Daoy (cell line): Measurements from ENCODE around the gene HSBP1L1. TPM values are rescaled to one million over a fixed set of nuclear protein-coding genes. Genes with fewer than 3 reads are reported as not detected.
"Not testable (repeated sequence)": the region's sequence is repeated elsewhere in the genome, so short reads cannot be mapped to it uniquely, and the experiment has no call there.

Experiments
- DNase-seq: peaks from one replicate; pipeline ENCODE4 v3.0.0-alpha.2; 2015; ENCODE audit warnings: low read depth
- total RNA-seq: library from RNA; depleted of rRNA; stranded (reverse); fragments of >200 nt; shearing (Covaris generic); gene quantifications from 2 replicates; pipeline ENCODE4 v1.2.3, GENCODE V29; 2014; rRNA removed

Gene HSBP1L1
- total RNA-seq, 1 experiment from 2014 or later = 0.69 TPM

DNA sequence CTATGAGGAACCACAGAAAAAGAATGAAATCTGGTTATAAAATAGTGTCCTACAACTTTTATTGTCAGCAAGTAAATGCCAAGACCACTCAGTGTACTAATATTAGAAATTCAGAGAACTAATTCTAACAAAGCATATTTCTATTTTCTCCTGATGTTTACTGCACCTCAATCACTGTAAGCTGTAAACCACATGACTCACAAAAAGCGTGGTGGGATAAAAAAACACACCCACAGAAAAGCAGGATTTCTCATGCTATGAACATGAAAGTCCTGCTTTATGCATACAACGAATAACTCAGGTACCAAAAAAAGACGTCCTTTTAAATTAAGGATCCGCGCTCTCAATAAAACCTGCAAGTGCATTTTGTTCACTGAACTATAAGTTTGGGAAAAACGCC lies 23.1 kb downstream of the HSBP1L1 start:
- no peak for DNase-seq

DNA sequence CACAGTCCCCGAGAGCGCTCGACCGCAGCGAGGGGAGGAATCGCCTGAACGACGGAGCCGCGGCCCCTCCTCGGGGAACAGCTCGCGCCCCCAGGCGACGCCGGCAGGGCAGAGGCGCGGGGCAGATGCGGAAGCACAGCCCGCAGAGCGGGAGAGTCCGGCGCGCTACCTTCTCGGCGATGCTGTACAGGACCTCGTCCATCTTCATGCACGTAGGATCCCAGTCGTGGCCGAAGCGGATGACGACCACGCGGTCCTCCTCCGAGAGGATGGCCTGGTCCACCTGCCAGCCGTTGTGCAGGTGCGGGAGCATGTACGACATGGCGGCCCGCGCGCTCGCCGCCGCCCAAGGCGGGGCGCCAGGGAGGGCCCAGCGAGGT lies 23.6 kb downstream of the HSBP1L1 start:
- DNase-seq = peak; percentile 55

DNA sequence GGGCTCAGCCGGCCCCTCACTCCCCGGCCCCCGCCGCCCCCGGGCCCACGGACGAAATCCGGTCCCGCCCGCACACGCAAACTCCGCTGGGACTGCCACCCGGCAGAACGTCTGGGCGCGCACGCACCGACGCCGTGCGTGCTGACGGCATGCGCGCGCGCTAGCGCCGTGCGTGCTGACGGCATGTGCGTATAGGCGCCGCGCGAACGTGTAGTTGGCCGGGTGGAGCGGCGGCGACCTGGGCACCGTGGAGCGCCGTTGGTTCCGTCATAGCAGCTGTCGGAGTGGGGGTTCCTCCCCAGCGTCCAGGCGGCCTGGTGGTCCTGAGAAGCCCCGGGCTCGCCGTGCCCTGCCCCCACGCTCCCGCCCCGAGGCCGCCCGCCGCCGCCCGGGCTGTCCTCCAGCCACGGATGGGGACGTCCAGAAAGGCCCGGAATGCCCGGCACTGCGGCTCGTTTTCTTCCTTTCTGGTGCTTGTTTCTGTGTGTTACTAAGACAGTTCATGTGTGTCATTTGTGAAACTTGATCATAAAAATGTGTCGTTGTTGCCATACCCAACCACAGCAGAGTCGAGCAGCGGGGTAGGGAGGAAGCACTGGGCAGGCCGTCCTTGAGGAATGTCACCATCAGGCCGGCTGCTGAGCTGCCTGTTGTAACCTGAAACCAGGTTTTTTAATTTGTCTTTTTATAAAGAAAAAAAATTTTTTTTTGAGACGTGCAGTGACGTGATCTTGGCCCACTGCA lies 24.2 kb downstream of the HSBP1L1 start, which contains the start of gene TXNL4A:
Gene TXNL4A, minus strand, starts transcription at position 113 of the 744 bp plus-strand sequence. CDS start 171 bp downstream, outside the sequence.
- peak; percentile 91 for DNase-seq

DNA sequence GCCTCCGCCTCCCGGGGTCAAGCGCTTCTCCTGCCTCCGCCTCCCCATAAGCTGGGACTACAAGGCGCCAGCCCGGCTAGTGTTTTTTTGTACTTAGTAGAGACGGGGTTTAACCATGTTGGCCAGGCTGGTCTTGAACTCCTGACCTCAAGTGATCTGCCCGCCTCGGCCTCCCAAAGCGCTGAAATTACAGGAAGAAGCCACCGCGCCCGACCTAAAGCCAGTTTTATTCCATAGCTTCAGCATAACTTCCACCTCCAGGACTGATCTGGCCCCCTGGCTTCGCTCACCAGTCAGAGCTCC lies 24.7 kb downstream of the HSBP1L1 start:
- DNase-seq = no peak

DNA sequence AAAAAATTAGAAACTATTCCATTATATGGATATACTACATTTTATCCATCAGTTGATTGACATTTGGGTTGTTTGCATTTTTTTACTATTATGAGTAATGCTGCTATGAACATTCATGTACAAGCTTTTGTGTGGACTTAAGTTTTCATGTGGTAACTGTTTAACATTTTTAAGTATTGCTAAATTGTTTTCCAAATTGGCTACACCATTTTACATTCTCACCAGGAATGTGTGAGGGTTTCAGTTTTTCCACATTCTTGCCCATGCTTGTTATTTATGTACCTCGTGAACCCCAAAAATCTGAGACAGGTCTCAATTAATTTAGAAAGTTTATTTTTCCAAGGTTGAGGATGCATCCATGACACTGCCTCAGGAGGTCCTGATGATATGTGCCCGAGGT lies 27.1 kb downstream of the HSBP1L1 start:
- DNase-seq = no peak

DNA sequence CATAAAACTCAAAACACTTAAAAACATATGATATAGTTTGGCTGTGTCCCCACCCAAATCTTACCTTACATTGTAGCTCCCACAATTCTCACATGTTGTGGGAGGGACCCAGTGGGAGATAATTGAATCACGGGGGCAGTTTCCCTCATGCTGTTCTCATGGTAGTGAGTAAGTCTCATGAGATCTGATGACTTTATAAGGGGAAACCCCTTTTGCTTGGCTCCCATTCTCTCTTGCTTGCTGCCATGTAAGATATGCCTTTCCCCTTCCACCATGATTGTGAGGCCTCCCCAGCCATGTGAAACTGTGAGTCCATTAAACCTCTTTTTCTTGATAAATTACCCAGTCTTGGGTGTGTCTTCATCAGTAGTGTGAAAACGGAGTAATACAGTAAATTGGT lies 35.3 kb downstream of the HSBP1L1 start:
- not testable (repeated sequence) for DNase-seq

DNA sequence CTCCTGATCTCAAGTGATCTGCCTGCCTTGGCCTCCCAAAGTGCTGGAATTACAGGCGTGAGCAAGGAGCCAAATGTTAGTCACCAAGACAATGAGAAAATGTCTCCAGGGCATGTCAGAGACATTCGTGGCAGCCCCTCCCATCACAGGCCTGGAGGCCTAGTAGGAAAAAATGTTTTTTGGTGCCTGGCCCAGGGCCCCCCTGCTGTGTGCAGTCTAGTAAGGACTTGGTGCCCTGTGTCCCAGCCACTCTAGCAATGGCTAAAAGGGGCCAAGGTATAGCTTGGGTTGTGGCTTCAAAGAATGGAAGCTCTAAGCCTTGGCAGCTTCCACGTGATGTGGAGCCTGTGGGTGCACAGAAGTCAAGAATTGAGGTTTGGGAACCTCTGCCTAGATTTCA lies 36.4 kb downstream of the HSBP1L1 start:
- DNase-seq = no peak

DNA sequence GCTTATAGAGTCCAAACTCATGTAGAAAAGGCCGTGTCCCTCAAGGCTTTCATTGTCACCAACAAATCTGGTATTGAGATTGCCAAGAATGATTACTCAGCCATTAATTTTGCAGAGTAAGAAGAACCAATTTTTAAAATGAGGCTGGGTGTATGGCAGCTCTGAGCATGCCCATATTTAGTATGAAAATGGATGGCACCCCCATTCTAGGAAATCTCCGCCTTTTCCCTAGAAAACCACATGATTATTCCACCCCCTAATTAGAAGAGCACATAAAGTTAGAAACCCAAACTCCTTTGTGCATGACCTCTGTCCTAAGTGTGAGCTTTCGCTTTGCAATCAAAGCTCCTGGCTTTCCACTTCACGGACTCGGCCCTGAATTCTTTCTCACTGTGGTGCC lies 38.0 kb downstream of the HSBP1L1 start:
- DNase-seq = no peak

DNA sequence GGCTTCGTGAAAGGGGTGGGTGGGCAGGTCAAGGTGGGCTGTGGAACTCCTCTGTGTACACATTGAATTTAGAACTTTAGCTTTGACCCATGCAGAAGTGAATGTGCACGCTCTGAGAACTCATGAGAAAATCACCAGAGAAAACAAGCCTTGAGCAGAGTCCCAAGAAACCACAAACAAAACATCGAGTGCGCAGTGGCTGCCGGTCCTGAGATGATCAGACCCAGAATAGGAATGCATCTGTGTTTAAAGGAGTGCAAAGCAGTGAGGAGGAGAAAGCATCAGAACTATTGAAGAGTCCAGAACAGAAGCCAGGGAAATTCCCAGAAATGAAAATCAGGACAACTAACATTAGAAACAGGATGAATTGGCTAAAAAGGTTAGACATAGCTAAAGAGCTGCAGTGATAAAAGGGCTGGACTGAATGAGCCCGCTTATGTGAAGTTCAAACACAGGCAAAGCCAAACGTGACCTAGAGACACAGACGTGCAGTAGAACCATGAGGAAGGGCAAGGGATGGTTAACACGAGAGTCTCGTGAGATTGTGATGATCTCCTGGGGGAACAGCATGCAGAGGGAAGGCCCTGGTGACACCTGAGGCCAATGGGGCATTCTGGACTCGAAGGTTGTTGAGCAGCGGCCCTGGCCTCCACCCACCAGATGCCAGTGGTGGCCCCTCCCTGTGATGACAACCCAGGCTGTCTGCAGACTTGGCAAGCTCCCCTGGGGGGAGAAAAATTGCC lies 40.3 kb downstream of the HSBP1L1 start:
- DNase-seq = no peak

DNA sequence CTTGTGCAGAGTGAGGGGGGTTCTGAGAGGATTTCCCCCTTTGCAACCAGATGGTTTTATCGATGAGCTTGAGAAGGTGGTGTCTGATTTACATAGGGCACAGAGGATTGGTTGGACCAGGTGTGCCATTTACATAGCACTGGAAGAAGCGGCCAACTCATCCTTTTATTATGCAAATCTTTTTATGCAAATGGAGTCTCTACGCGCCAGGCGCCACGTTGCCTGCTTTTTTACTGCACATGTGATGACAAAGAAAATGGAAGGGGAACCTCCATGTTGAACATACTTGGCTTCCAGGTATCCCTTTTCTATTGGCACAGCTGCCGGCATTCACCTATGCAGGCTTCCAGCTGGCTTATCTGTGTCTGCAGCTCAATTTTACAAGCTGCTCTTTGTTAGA lies 42.3 kb downstream of the HSBP1L1 start:
- no peak for DNase-seq

DNA sequence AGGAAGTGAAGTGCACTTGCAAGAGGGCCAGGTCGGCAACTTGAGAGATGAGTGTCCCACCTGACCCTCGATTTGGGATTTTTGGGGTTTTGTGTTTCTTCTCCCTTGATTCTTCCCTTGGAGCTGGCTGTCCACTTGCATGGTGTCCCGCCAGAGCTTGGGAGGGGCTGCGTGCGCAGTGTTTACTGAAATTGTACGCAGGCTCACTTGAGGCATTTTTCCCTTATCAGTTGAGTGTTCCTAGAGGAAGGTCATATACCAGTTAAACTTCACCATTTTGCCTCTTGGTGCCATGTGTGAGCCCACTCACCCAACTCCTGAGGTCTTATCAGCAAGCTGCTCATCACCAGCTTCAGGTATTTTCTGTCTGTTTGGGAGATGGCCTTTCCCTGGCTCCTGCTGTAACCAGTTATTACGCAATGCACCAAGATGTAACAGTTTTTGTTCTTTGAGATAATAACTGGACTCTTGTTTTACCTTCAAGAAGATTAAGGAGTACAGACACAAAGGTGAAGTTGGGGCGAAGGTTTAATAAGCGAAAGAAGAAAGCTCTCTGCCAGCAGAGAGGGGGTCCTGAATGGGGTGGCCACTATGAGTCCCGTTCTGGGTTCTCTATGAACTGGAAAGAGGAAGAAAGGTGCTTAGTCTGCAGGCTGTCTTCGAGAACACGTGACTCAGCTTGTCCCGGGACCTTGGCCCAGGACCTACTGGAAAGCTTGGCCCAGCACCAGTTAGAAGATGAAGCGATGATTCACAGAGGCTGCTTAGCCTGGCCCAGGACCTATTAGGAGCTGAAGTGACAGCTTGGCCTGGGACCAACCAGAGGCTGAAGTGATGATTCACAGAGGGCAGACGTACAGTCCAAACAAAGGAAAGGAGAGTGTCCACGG lies 45.5 kb downstream of the HSBP1L1 start:
- peak; percentile 81 for DNase-seq

DNA sequence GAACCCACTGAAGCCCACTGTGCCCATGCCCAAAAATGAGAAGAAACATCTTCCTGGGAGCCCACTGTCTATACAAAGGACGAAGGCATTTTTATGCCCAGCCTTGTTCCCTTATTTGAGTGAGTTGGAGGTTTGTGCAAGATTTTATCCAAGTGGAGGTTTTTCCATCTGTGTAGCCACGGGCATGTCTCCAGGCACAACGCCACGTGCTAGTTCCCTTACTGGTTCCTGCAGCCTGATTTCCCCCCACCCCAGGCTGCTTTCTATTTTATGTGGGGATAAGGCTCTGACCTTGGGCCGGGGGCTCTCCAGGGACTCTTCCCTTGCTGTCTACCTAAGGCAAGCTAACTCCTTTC lies 46.1 kb downstream of the HSBP1L1 start:
- DNase-seq = no peak

DNA sequence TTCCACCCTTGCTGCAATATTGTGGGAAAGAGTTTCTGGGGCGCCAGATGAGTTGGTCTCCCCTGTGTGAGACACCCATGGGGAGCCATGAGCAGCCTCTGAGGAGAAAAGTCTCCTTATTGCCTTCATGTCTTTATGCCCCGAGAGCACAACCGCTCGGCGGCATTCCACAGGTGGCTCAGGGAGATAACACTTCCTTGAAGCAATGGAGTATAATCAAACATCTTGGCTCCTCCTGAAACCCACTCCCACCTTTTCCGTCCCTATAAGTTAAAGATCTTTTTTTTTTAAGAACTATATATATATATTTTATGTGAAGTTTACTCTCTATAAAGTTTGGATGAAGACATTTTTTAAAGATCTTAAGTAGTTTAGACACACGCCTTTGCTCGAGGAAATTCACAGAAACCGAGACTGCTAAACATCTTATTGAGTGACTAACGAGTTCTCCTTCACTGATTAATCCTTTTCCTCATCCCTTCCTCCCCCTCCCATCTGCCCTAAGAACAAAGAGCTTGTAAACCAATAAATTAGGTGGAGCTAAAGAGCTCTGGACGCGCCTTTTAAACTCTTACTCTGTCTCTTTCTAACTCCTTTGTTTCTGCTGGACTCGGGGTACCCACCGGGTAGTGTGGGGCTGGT lies 47.2 kb downstream of the HSBP1L1 start:
- not testable (repeated sequence) for DNase-seq

DNA sequence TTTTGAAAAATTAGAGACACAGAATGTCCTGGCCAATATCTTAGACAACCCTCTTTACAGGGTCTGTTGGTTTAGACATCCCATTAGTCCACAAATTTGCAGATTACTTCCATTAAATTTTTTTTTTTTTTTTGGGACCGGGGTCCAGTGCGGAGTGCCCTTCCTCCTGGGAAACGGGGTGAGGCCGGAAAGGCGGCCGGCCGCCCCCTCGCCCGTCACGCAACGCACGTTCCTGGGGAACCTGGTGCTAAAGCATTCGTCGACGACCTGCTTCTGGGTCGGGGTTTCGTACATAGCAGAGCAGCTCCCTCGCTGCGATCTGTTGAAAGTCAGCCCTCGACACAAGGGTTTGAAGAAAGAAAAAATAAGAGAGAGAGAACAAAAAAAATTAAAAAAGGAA lies 48.3 kb downstream of the HSBP1L1 start:
- DNase-seq = no peak

Other genes starting within 250 kb of the HSBP1L1 start
- not detected in 2 replicates for gene KCNG2, start 166.7 kb upstream of the HSBP1L1 start, total RNA-seq
- gene SLC66A2, start 13.0 kb upstream of the HSBP1L1 start, total RNA-seq = 7.6 and 11.3 TPM in 2 replicates
- 91.5 and 160 TPM in 2 replicates for gene TXNL4A, start 23.9 kb downstream of the HSBP1L1 start, total RNA-seq
- 19.9 and 22.6 TPM in 2 replicates for gene RBFA, start 69.8 kb downstream of the HSBP1L1 start, total RNA-seq
- gene ADNP2, start 144.6 kb downstream of the HSBP1L1 start, total RNA-seq = 9.8 and 10.8 TPM in 2 replicates